RPMI7951 (cell line): ENCODE results near the gene KARS1. TPM values are rescaled to one million over a fixed set of nuclear protein-coding genes. Genes with fewer than 3 reads are reported as not detected.

Experiments
- DNase-seq: peaks from one replicate; pipeline ENCODE4 v3.0.0-alpha.2; 2012; ENCODE audit warnings: low read depth
- total RNA-seq: library from RNA; depleted of rRNA; stranded (reverse); fragments of >200 nt; shearing (Covaris generic); gene quantifications from 2 replicates; pipeline ENCODE4 v1.2.3, GENCODE V29; 2014; rRNA removed

KARS1 gene
- total RNA-seq, 1 experiment from 2014 or later: 166 TPM

- DNase-seq: no peak
Measured at GRCh38 chr16:75584108-75584507, 63.4 kb downstream of the KARS1 start.

- no peak for DNase-seq
Measured at GRCh38 chr16:75579281-75579834, 68.1 kb downstream of the KARS1 start.

GRCh38 chr16:75578725-75579124 is 68.7 kb downstream of the KARS1 start:
- DNase-seq: no peak

GRCh38 chr16:75578212-75578611 is 69.3 kb downstream of the KARS1 start:
- DNase-seq: no peak

Other genes starting within 250 kb of the KARS1 start
- gene CFDP1, start 214.2 kb downstream of the KARS1 start, total RNA-seq: 82.6 and 86.9 TPM in 2 replicates
- gene TMEM170A, start 183.0 kb downstream of the KARS1 start, total RNA-seq: 14.2 and 19.6 TPM in 2 replicates
- gene CHST6, start 152.2 kb downstream of the KARS1 start, total RNA-seq: 0.96 and 1.3 TPM in 2 replicates
- gene CHST5, start 111.6 kb downstream of the KARS1 start, total RNA-seq: not detected in 2 replicates
- gene TMEM231, start 91.4 kb downstream of the KARS1 start, total RNA-seq: 7.0 and 13.3 TPM in 2 replicates
- gene GABARAPL2, start 81.3 kb downstream of the KARS1 start, total RNA-seq: 64.3 and 64.6 TPM in 2 replicates
- gene ADAT1, start 24.4 kb downstream of the KARS1 start, total RNA-seq: 47.1 and 52.0 TPM in 2 replicates
- gene TERF2IP, start 108 bp upstream of the KARS1 start, total RNA-seq: 41.8 and 42.8 TPM in 2 replicates
- not detected in 2 replicates for gene CPHXL2, start 29.3 kb upstream of the KARS1 start, total RNA-seq
- not detected in 2 replicates for gene DUXB, start 53.8 kb upstream of the KARS1 start, total RNA-seq
- gene CPHXL, start 78.8 kb upstream of the KARS1 start, total RNA-seq: not detected in 2 replicates